Activated CD8-positive, alpha-beta T cell treated with anti-CD3 and anti-CD28 coated beads for 36 hours (primary cell): ENCODE results near the gene PPP1R27. TPM values are rescaled to one million over a fixed set of nuclear protein-coding genes. Genes with fewer than 3 reads are reported as not detected.
A peak's percentile ranks its signal among the peaks of the same experiment; 100 is the strongest.

ENCODE experiments used
- ATAC-seq: fragments of 200-7000 bp; cut with Tn5 transposase; one replicate; pipeline ENCODE4 v1.10.0; 2021; ENCODE audit warnings: mild to moderate bottlenecking, moderate library complexity
- CTCF ChIA-PET: fragments of 350-600 bp; sonication (Branson Sonifier 250); formaldehyde crosslinking; loops from one replicate; lab custom pipeline; 2021; ENCODE audit warnings: antibody characterized with exemption; lab: Charles Lee
- POLR2A ChIA-PET: fragments of 350-600 bp; sonication (Branson Sonifier 250); formaldehyde crosslinking; loops from one replicate; lab custom pipeline; 2021; ENCODE audit warnings: antibody characterized with exemption; lab: Charles Lee
- DNase-seq: peaks from one replicate; pipeline ENCODE4 v3.0.0-alpha.2; 2020
- H3K27ac Mint-ChIP-seq: one replicate; pipeline ENCODE4 v1.8.0; 2021; ENCODE audit warnings: mild to moderate bottlenecking, mixed read lengths
- H3K27me3 Mint-ChIP-seq: one replicate; pipeline ENCODE4 v1.8.0; 2021; ENCODE audit warnings: mixed read lengths
- H3K36me3 Mint-ChIP-seq: one replicate; pipeline ENCODE4 v1.8.0; 2021; ENCODE audit warnings: low read depth, mixed read lengths
- H3K4me1 Mint-ChIP-seq: one replicate; pipeline ENCODE4 v1.8.0; 2021; ENCODE audit warnings: low read depth, mixed read lengths
- H3K4me3 Mint-ChIP-seq: one replicate; pipeline ENCODE4 v1.8.0; 2021; ENCODE audit warnings: mild to moderate bottlenecking, moderate library complexity, mixed read lengths
- H3K9me3 Mint-ChIP-seq: one replicate; pipeline ENCODE4 v1.8.0; 2021; ENCODE audit warnings: mixed read lengths
- intact Hi-C: fragments of 100-400 bp; cut with micrococcal nuclease; formaldehyde crosslinking; loops from one replicate; pipeline ENCODE4 v1.10.0; 2022
- total RNA-seq, 2 experiments: library from RNA; stranded (reverse); gene quantifications; one replicate each; pipeline ENCODE4 v1.2.3, GENCODE V29; 2021
- TF ChIP-seq, protein P1 (sequence below): fragments of 200-600 bp; IDR thresholded peaks from one replicate; pipeline ENCODE4 v1.8.0; 2022; ENCODE audit warnings: antibody characterized with exemption, mild to moderate bottlenecking

PPP1R27 gene
- total RNA-seq, 2 experiments from 2014 or later = not detected

DNA sequence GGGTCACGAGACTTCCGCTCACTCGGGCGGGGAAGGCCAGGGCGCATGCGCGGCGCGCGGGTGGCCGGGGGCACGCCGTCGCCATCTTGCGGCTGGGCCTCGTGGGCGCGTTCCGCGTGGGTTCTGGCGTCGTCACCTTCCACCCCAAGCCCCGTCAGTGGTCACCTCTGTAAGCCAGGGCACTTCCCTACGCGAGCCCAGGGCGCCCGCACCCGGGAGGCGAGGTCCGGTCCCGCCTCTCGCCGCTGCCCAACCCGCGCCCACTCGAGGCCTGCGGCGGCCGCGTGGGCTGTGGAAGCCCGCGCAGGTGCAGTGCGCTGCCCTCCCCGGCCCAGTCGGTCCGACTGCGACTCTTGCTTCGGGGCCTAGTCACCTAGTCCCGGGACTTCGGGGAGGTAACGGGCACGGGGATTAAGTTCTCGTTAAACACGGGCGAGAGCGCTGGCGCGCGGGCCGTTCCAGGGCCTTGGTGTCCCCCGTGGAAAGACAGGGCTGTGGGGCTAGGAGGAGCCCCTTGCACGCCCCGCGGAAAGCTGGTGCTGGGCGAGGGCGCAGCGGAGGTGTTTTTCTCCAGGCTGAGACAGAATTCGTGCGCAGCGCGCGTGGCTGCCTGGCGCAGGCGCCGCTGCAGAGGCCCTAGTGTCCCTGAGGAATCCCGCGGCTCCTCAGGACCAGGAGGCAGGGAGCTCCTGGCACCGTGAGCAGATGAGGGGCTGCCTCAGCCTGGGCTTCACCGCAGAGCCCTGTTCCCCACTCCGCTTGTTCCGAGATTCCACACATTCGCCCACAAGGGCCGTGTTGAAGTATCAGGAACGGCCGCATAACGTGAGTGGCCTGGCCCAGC lies 36.8 kb upstream of the PPP1R27 start:
- CTCF ChIA-PET = interaction anchor here (1.0 to 1.4 kb wide), 2 partner anchors 46 to 133 kb away, joined by 3 to 4 read pairs; no protein-coding TSS in a partner anchor
- peak overlapping the region; percentile 94 for H3K27ac Mint-ChIP-seq
- peak; percentile 96 for DNase-seq
- intact Hi-C loops = no loop called here
- POLR2A ChIA-PET = interaction anchor here (0.6 to 7.3 kb wide), 25 partner anchors 9 to 206 kb away, joined by 3 to 73 read pairs (median 5); partner anchors contain the start of genes ALYREF, ANAPC11, DUS1L and MAFG
- TF ChIP-seq, protein P1, sequence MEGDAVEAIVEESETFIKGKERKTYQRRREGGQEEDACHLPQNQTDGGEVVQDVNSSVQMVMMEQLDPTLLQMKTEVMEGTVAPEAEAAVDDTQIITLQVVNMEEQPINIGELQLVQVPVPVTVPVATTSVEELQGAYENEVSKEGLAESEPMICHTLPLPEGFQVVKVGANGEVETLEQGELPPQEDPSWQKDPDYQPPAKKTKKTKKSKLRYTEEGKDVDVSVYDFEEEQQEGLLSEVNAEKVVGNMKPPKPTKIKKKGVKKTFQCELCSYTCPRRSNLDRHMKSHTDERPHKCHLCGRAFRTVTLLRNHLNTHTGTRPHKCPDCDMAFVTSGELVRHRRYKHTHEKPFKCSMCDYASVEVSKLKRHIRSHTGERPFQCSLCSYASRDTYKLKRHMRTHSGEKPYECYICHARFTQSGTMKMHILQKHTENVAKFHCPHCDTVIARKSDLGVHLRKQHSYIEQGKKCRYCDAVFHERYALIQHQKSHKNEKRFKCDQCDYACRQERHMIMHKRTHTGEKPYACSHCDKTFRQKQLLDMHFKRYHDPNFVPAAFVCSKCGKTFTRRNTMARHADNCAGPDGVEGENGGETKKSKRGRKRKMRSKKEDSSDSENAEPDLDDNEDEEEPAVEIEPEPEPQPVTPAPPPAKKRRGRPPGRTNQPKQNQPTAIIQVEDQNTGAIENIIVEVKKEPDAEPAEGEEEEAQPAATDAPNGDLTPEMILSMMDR = no peak
- peak overlapping the region; percentile 84 for H3K4me3 Mint-ChIP-seq
- H3K27me3 Mint-ChIP-seq = no peaks in the 10 kb centered on the region
- no peaks in the 10 kb centered on the region for H3K9me3 Mint-ChIP-seq
- H3K36me3 Mint-ChIP-seq = peaks cover 26% of the 10 kb centered on the region
- no peak for ATAC-seq
- peaks cover 36% of the 10 kb centered on the region for H3K4me1 Mint-ChIP-seq

- DNase-seq (no peak), ATAC-seq (peak; percentile 50)
- Mint-ChIP-seq H3K4me3 (peak within 1 kb of the TSS; percentile 88), H3K27ac (peak within 1 kb of the TSS; percentile 94), H3K36me3 (peaks cover 27% of the 10 kb centered on the region), H3K27me3 (no peaks in the 10 kb centered on the region), H3K9me3 (no peaks in the 10 kb centered on the region), H3K4me1 (peaks cover 39% of the 10 kb centered on the region)
- POLR2A ChIA-PET = interaction anchor here (0.6 to 7.3 kb wide), 16 partner anchors 11 to 206 kb away, joined by 3 to 73 read pairs (median 5); partner anchors contain the start of genes ALYREF, ANAPC11, DCXR and DUS1L
- CTCF ChIA-PET = interaction anchor here (1.0 to 2.2 kb wide), 4 partner anchors 9 to 167 kb away, joined by 3 to 10 read pairs (median 4); no protein-coding TSS in a partner anchor
- TF ChIP-seq, protein P1 = no peak
- intact Hi-C loops = no loop called here
These were observed 36.1 kb upstream of the PPP1R27 start, which contains the start of gene ARHGDIA for GRCh38 chr17:81870981-81871386. TSS of gene ARHGDIA (minus strand) at chr17:81871337. CDS start at chr17:81869930, 1,407 bp downstream.

DNA sequence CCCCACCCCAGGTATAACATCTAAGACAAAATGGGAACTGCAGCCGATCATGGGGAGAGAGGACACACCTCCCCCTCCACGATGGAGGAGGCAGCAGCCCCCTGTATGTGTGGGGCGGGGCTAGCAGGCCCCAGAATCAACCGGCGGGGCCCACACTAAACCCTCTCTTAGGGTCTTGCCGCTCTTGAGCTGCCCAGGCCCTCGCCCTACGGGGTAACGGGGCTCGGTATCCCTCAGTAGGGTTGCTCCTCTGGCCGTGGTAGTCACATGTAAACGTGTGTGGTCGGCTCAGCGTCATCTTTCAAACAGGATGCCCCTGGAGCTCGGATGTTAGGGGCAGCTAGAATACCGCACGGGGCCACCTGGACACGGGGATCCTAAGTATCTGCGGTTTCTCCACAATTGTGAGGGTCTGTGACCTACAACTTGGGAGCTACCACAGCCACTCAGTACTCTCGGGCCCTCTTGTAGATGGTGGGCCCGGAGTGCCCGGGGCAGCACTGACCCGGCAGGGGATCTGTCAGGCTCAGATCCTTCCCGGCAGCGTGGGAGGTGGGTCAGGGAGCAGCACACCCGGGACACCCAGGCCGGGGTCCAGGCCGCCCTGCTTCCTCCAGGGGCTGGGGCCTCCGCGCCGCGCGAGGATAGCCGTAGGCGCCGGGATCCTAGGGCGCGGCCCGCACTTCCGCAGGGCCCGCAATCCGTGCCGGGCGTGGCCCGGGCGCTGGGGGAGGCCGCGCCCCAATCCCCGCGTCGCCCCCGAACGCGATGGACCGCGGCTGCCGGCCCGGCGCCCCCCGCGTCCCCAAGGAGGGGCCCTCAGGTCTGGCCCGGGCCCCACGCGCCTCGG lies 35.5 kb upstream of the PPP1R27 start:
- H3K27ac Mint-ChIP-seq = peak overlapping the region; percentile 92
- CTCF ChIA-PET = interaction anchor here (0.8 to 2.2 kb wide), 15 partner anchors 9 to 235 kb away, joined by 3 to 13 read pairs (median 4); partner anchors contain the start of genes CENPX, LRRC45 and PPP1R27

More for the DNA sequence above, 35.5 kb upstream of the PPP1R27 start:
- DNase-seq (peak; percentile 74), ATAC-seq (peak; percentile 27)
- Mint-ChIP-seq H3K27me3 (no peaks in the 10 kb centered on the region), H3K9me3 (no peaks in the 10 kb centered on the region), H3K36me3 (peaks cover 31% of the 10 kb centered on the region), H3K4me3 (peak overlapping the region; percentile 88), H3K4me1 (peaks cover 41% of the 10 kb centered on the region)
- intact Hi-C loops = no loop called here
- TF ChIP-seq, protein P1 = no peak
- POLR2A ChIA-PET = interaction anchor here (0.6 to 7.3 kb wide), 24 partner anchors 10 to 336 kb away, joined by 3 to 73 read pairs (median 5); partner anchors contain the start of genes ALYREF, ANAPC11, CCDC137 and DCXR
